ENCODE data around the gene MINDY3.
"Not testable (repeated sequence)": the region's sequence is repeated elsewhere in the genome, so short reads cannot be mapped to it uniquely, and the experiment has no call there.

Gene MINDY3

GRCh38 chr10:15856328-15857015 is 3.8 kb downstream of the MINDY3 start:
- no peak for DNase-seq

GRCh38 chr10:15853800-15854199 is 6.5 kb downstream of the MINDY3 start:
- no peak for DNase-seq

- DNase-seq: no peak
These were observed 8.2 kb downstream of the MINDY3 start for GRCh38 chr10:15852111-15852557.

- DNase-seq: not testable (repeated sequence)
These were observed 9.8 kb downstream of the MINDY3 start for GRCh38 chr10:15850337-15850978.

GRCh38 chr10:15849316-15849715 is 11.0 kb downstream of the MINDY3 start:
- DNase-seq: no peak

- DNase-seq: no peak
These were observed 12.8 kb downstream of the MINDY3 start for GRCh38 chr10:15847481-15847880.

GRCh38 chr10:15844517-15844916 is 15.8 kb downstream of the MINDY3 start:
- DNase-seq: no peak

GRCh38 chr10:15843695-15844094 is 16.6 kb downstream of the MINDY3 start:
- no peak for DNase-seq

- DNase-seq: no peak
These were observed 17.6 kb downstream of the MINDY3 start for GRCh38 chr10:15842556-15843169.

- no peak for DNase-seq
These were observed 18.6 kb downstream of the MINDY3 start for GRCh38 chr10:15841696-15842095.

- DNase-seq: no peak
These were observed 23.5 kb downstream of the MINDY3 start for GRCh38 chr10:15836807-15837206.

GRCh38 chr10:15829495-15829894 is 30.8 kb downstream of the MINDY3 start:
- no peak for DNase-seq

GRCh38 chr10:15824498-15824897 is 35.8 kb downstream of the MINDY3 start:
- no peak for DNase-seq

GRCh38 chr10:15822131-15822530 is 38.2 kb downstream of the MINDY3 start:
- no peak for DNase-seq

GRCh38 chr10:15821046-15821683 is 39.1 kb downstream of the MINDY3 start:
- no peak for DNase-seq

GRCh38 chr10:15817409-15818046 is 42.8 kb downstream of the MINDY3 start:
- DNase-seq: no peak

- DNase-seq: no peak
These were observed 44.9 kb downstream of the MINDY3 start for GRCh38 chr10:15815242-15815885.

- no peak for DNase-seq
These were observed 45.7 kb downstream of the MINDY3 start for GRCh38 chr10:15814565-15814964.

GRCh38 chr10:15813415-15813814 is 46.9 kb downstream of the MINDY3 start:
- no peak for DNase-seq

- DNase-seq: no peak
These were observed 50.9 kb downstream of the MINDY3 start for GRCh38 chr10:15809450-15809849.

GRCh38 chr10:15808204-15808797 is 52.0 kb downstream of the MINDY3 start:
- DNase-seq: no peak

- no peak for DNase-seq
These were observed 54.8 kb downstream of the MINDY3 start for GRCh38 chr10:15805395-15806058.
